Parathyroid adenoma (tissue), 2 donors: Measurements from ENCODE around the gene DUS4L.

Experiments
- H2AFZ ChIP-seq: fragments of 300-600 bp; sonication (generic); one replicate; pipeline ENCODE4 v1.7.0; 2017; ENCODE audit warnings: antibody characterized with exemption, mild to moderate bottlenecking
- H3K27ac ChIP-seq: fragments of 300-600 bp; sonication (generic); one replicate; pipeline ENCODE4 v1.7.0; 2017
- H3K27me3 ChIP-seq: fragments of 300-600 bp; sonication (generic); one replicate; pipeline ENCODE4 v1.7.0; 2017; ENCODE audit warnings: low read length; ENCODE audit not compliant: control insufficient read depth, insufficient read depth
- H3K36me3 ChIP-seq: fragments of 300-600 bp; sonication (generic); one replicate; pipeline ENCODE4 v1.7.0; 2017; ENCODE audit warnings: low read length; ENCODE audit not compliant: control insufficient read depth, insufficient read depth
- H3K4me1 ChIP-seq: fragments of 300-600 bp; sonication (generic); one replicate; pipeline ENCODE4 v1.7.0; 2017; ENCODE audit warnings: control low read depth
- H3K4me2 ChIP-seq: fragments of 300-600 bp; sonication (generic); one replicate; pipeline ENCODE4 v1.7.0; 2017; ENCODE audit warnings: low read length
- H3K4me3 ChIP-seq: fragments of 300-600 bp; sonication (generic); one replicate; pipeline ENCODE4 v1.7.0; 2017; ENCODE audit warnings: low read depth, low read length
- H3K79me2 ChIP-seq: fragments of 300-600 bp; sonication (generic); one replicate; pipeline ENCODE4 v1.7.0; 2017; ENCODE audit warnings: control low read depth
- H3K9ac ChIP-seq: fragments of 300-600 bp; sonication (generic); one replicate; pipeline ENCODE4 v1.7.0; 2017; ENCODE audit warnings: mild to moderate bottlenecking
- H3K9me3 ChIP-seq: fragments of 300-600 bp; sonication (generic); one replicate; pipeline ENCODE4 v1.7.0; 2017; ENCODE audit warnings: low read length; ENCODE audit not compliant: control insufficient read depth
- TF ChIP-seq, protein P1 (sequence below): fragments of 300-600 bp; sonication (generic); IDR thresholded peaks from one replicate; pipeline ENCODE4 v1.7.0; 2017; ENCODE audit warnings: antibody characterized with exemption, mild to moderate bottlenecking
- donor health status: primary hyperparathyroidism.

Gene DUS4L

DNA sequence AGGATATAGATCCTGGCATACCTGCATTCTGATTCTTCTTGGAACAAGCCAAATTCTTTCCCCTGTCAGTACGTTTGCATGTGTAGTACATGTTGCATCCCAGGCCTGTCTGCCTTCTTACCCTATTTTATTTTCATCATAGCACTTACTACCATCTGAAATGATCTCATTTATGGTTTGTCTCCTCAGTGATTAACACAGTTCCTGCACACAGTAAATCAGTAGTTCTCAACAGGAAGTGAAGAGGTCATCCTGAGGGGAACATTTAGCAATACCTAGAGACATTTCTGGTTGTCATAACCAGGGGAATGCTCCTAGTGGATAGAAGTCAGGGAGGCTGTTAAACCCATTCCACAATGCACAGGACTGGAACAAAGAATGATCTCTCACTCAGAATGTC is 58.7 kb downstream of the DUS4L start:
- no peak overlapping the region for H3K4me3 ChIP-seq
- no peak overlapping the region for H3K9ac ChIP-seq
- no peak overlapping the region for H3K27ac ChIP-seq
- H3K27me3 ChIP-seq = no peaks in the 10 kb centered on the region
- TF ChIP-seq, protein P1, sequence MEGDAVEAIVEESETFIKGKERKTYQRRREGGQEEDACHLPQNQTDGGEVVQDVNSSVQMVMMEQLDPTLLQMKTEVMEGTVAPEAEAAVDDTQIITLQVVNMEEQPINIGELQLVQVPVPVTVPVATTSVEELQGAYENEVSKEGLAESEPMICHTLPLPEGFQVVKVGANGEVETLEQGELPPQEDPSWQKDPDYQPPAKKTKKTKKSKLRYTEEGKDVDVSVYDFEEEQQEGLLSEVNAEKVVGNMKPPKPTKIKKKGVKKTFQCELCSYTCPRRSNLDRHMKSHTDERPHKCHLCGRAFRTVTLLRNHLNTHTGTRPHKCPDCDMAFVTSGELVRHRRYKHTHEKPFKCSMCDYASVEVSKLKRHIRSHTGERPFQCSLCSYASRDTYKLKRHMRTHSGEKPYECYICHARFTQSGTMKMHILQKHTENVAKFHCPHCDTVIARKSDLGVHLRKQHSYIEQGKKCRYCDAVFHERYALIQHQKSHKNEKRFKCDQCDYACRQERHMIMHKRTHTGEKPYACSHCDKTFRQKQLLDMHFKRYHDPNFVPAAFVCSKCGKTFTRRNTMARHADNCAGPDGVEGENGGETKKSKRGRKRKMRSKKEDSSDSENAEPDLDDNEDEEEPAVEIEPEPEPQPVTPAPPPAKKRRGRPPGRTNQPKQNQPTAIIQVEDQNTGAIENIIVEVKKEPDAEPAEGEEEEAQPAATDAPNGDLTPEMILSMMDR = no peak
- H3K4me2 ChIP-seq = no peak overlapping the region
- H2AFZ ChIP-seq = no peak overlapping the region
- H3K9me3 ChIP-seq = no peaks in the 10 kb centered on the region
- no peaks in the 10 kb centered on the region for H3K36me3 ChIP-seq
- H3K4me1 ChIP-seq = no peaks in the 10 kb centered on the region
- no peaks in the 10 kb centered on the region for H3K79me2 ChIP-seq

GRCh38 chr7:107622894-107623293 is 59.1 kb downstream of the DUS4L start:
- Histone ChIP-seq H2AFZ (no peak overlapping the region), H3K36me3 (no peaks in the 10 kb centered on the region), H3K4me3 (no peak overlapping the region), H3K9ac (no peak overlapping the region), H3K4me2 (no peak overlapping the region), H3K27me3 (no peaks in the 10 kb centered on the region), H3K27ac (no peak overlapping the region), H3K79me2 (no peaks in the 10 kb centered on the region), H3K9me3 (no peaks in the 10 kb centered on the region), H3K4me1 (no peaks in the 10 kb centered on the region)
- TF ChIP-seq, protein P1 = no peak

DNA sequence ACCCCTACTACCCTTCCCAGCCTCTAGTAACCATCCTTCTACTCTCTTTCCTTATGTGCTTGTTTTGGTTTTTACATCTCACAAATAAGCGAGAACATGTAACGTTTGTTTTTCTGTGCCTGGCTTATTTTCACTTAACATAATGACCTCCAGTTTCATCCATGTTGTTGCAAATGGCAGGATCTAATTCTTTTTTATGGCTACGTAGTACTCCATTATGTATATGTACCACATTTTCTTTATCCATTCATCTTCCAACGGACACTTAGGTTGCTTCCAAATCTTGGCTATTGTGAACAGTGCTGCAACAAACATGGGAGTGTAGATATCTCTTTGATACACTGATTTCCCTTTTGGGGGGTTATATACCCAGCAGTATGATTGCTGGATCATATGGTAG is 63.2 kb downstream of the DUS4L start:
- Histone ChIP-seq H3K79me2 (no peaks in the 10 kb centered on the region), H3K9ac (no peak overlapping the region), H3K36me3 (no peaks in the 10 kb centered on the region), H3K27ac (no peak overlapping the region), H2AFZ (no peak overlapping the region), H3K4me1 (no peaks in the 10 kb centered on the region), H3K27me3 (no peaks in the 10 kb centered on the region), H3K9me3 (no peaks in the 10 kb centered on the region), H3K4me3 (no peak overlapping the region), H3K4me2 (no peak overlapping the region)
- TF ChIP-seq, protein P1 = no peak
